Heart left ventricle (tissue), 16 donors: ENCODE data around the gene NRP1. TPM values are rescaled to one million over a fixed set of nuclear protein-coding genes. Genes with fewer than 3 reads are reported as not detected.
A peak's percentile ranks its signal among the peaks of the same experiment; 100 is the strongest.

Experiments
- ATAC-seq, 4 donors: fragments of 200-7000 bp; cut with Tn5 transposase; one replicate each; pipeline ENCODE4 v1.9.1; 2020 to 2022; ENCODE audit warnings: moderate library complexity in 4 of 4, mild to moderate bottlenecking in 3 of 4, moderate number of reproducible peaks in 1 of 4
- DNase-seq, 5 donors: peaks; one replicate each; pipeline ENCODE4 v3.0.0-alpha.2; 2020
- H3K27ac ChIP-seq, 12 donors: fragments of 200-600 bp; sonication (generic) in 4 of 12; one replicate each; pipeline versions ENCODE4 v1.5.0 to v1.8.0; 2016 to 2022; ENCODE audit warnings: mild to moderate bottlenecking in 2 of 12
- H3K27me3 ChIP-seq, 9 donors: fragments of 200-600 bp; sonication (generic) in 2 of 9; one replicate each; pipeline versions ENCODE4 v1.5.1 to v1.8.0; 2016 to 2022; ENCODE audit warnings: mild to moderate bottlenecking in 3 of 9
- H3K36me3 ChIP-seq, 9 donors: fragments of 200-600 bp; sonication (generic) in 2 of 9; one replicate each; pipeline versions ENCODE4 v1.5.0 to v1.8.0; 2018 to 2022; ENCODE audit warnings: mild to moderate bottlenecking in 2 of 9
- H3K4me1 ChIP-seq, 12 donors: fragments of 200-600 bp; sonication (generic) in 4 of 12; one replicate each; pipeline versions ENCODE4 v1.5.0 to v1.8.0; 2016 to 2022; ENCODE audit warnings: mild to moderate bottlenecking in 3 of 12
- H3K4me3 ChIP-seq, 12 donors: fragments of 200-600 bp; sonication (generic) in 4 of 12; one replicate each; pipeline versions ENCODE4 v1.5.0 to v1.8.0; 2017 to 2022; ENCODE audit warnings: mild to moderate bottlenecking in 9 of 12, moderate library complexity in 4 of 12
- H3K9me3 ChIP-seq, 12 donors: fragments of 200-600 bp; sonication (generic) in 4 of 12; one replicate each; pipeline versions ENCODE4 v1.5.0 to v1.8.0; 2016 to 2022; ENCODE audit warnings: mild to moderate bottlenecking in 1 of 12
- CTCF ChIP-seq, 12 donors: fragments of 200-600 bp; sonication (generic) in 4 of 12; IDR thresholded peaks; one replicate each; pipeline versions ENCODE4 v1.5.0 to v1.8.0; 2018 to 2022; ENCODE audit warnings: antibody characterized with exemption in 12 of 12, mild to moderate bottlenecking in 5 of 12
- POLR2A ChIP-seq, 2 donors: fragments of 450-650 bp; IDR thresholded peaks; one replicate each; pipeline ENCODE4 v1.6.1; 2017; ENCODE audit warnings: antibody characterized with exemption in 2 of 2, mild to moderate bottlenecking in 2 of 2, moderate library complexity in 2 of 2
- WGBS, 4 donors: extraction: QIAGEN DNeasy Blood & Tissue Kit in 2 of 4; methylation state at CpG; one replicate each; pipeline versions ENCODE4 v1.1.5 to v1.1.7; 2013 to 2018; 5-methylcytosine and 5-hydroxymethylcytosine counted together
- intact Hi-C, 10 donors: fragments of 100-400 bp; cut with DNase I; formaldehyde crosslinking; loops; one replicate each; pipeline versions ENCODE4 v1.11.1 to v1.14.2; 2022
- polyA plus RNA-seq, 2 donors: library from polyadenylated mRNA; stranded (reverse); fragments of 200-250 nt; gene quantifications; one replicate each; pipeline ENCODE4 v1.2.3, GENCODE V29; 2013
- total RNA-seq, 9 donors: library from RNA; depleted of rRNA in 2 of 9; stranded (reverse); fragments of >200 nt in 2 of 9; fragmentation: NEBNext Ultra II Directional in 3 of 9; extraction: Animal tissue kit (Norgen Biotek cat#: 25700) in 3 of 9; gene quantifications; one replicate each; pipeline versions ENCODE4 v1.1.0 to v1.2.4, GENCODE V29; 2016 to 2023
- donor health status: ischemic (EF 13 %, LVEDD 7.1; RV severe dilation, severe dysfunction).
- donor health status: healthy with polysubstance abuse.
- donor health status: DM: no; HTN: yes; CAD: no.
- donor health status: DM: no; HTN: no; CAD: no.
- donor health status: ischemic (EF 25% LVEDD 6.9; RV normal size, moderate dysfunction).
- donor health status: ischemic (EF 25% LVEDD 5.7; RV mildly dilated, moderate dysfunction).
- donor health status: healthy.
- donor health status: DM: yes; HTN: yes; CAD: no.
- donor health status: ischemic (EF 35%, LVEDD 5.7; RV mildly dilated, moderate dysfunction).
- donor health status: nonischemic (EF 11% LVEDD 7.7; RV severe dilation, severe dysfunction).
- donor health status: DM: yes; HTN: yes; CAD: no.
- donor health status: PGD.
- donor health status: ischemic (EF 29% LVEDD 5.4; RV normal size, mild dysfunction).
- donor health status: nonischemic (EF 23%, LVEDD 6.1; RV moderate dilation, normal function).

Gene NRP1
- total and polyA plus RNA-seq, 11 donors, result 47.1 to 279 (median 152) TPM

- DNase-seq (no peak), ATAC-seq (no peak)
- H3K27me3 ChIP-seq, result no peaks in the 10 kb centered on the region
- 94 to 97% (median 95%) methylated on average over 3 of the region's 3 CpGs for WGBS, 4 donors
- H3K36me3 ChIP-seq, result no peaks in the 10 kb centered on the region
- no peak for TF ChIP-seq POLR2A (IDR thresholded peaks at IDR 0.05)
- no peak for TF ChIP-seq CTCF (IDR thresholded peaks at IDR 0.05)
- peaks cover 0 to 55% (median 17%) of the 10 kb centered on the region in 12 donors for H3K4me1 ChIP-seq
- H3K4me3 ChIP-seq, result no peak overlapping the region
- intact Hi-C loops, result loop anchor here in 4 of 10 donors (5.0 to 10.0 kb wide), 4 partner anchors 39 to 144 kb away; no protein-coding TSS in a partner anchor
- peak overlapping the region; percentile 12 to 88 (median 62) for H3K27ac ChIP-seq
- no peaks in the 10 kb centered on the region for H3K9me3 ChIP-seq
Observed at GRCh38 chr10:33151344-33151864, 183.1 kb downstream of the NRP1 start.

- 93 to 100% (median 97%) methylated on average over 1 of the region's 1 CpG for WGBS, 4 donors
- peaks cover 0 to 55% (median 16%) of the 10 kb centered on the region in 12 donors for H3K4me1 ChIP-seq
Observed at GRCh38 chr10:33150889-33151288, 183.6 kb downstream of the NRP1 start.

GRCh38 chr10:33150146-33150545, 184.3 kb downstream of the NRP1 start:
- Histone ChIP-seq H3K9me3 (no peaks in the 10 kb centered on the region), H3K27ac (peak overlapping the region in 10 of 12 donors; percentile 56 to 88 (median 68)), H3K4me1 (peaks cover 0 to 50% (median 13%) of the 10 kb centered on the region in 12 donors), H3K4me3 (no peak overlapping the region), H3K27me3 (no peaks in the 10 kb centered on the region), H3K36me3 (no peaks in the 10 kb centered on the region)
- TF ChIP-seq POLR2A (IDR thresholded peaks at IDR 0.05) (no peak), CTCF (IDR thresholded peaks at IDR 0.05) (no peak)
- intact Hi-C loops, result loop anchor here in 4 of 10 donors (5.0 to 10.0 kb wide), 4 partner anchors 38 to 143 kb away; no protein-coding TSS in a partner anchor
- 44 to 48% (median 44%) methylated on average over 2 of the region's 2 CpGs for WGBS, 4 donors
- ATAC-seq (peak in 2 of 4 donors; percentile 8 to 41), DNase-seq (no peak)

More at GRCh38 chr10:33150889-33151288, 183.6 kb downstream of the NRP1 start:
- H3K27ac ChIP-seq, result peak overlapping the region in 11 of 12 donors; percentile 24 to 88 (median 63)
- H3K36me3 ChIP-seq, result no peaks in the 10 kb centered on the region
- no peaks in the 10 kb centered on the region for H3K27me3 ChIP-seq
- H3K9me3 ChIP-seq, result no peaks in the 10 kb centered on the region
- ATAC-seq (no peak), DNase-seq (no peak)
- H3K4me3 ChIP-seq, result no peak overlapping the region
- TF ChIP-seq POLR2A (IDR thresholded peaks at IDR 0.05), result no peak
- no peak for TF ChIP-seq CTCF (IDR thresholded peaks at IDR 0.05)
- intact Hi-C loops, result loop anchor here in 4 of 10 donors (5.0 to 10.0 kb wide), 4 partner anchors 39 to 144 kb away; no protein-coding TSS in a partner anchor

- Histone ChIP-seq H3K4me3 (no peak overlapping the region), H3K4me1 (peaks cover 0 to 35% (median 6%) of the 10 kb centered on the region in 12 donors), H3K27me3 (no peaks in the 10 kb centered on the region), H3K27ac (no peak overlapping the region), H3K9me3 (no peaks in the 10 kb centered on the region), H3K36me3 (no peaks in the 10 kb centered on the region)
- no peak for ATAC-seq
- TF ChIP-seq POLR2A (IDR thresholded peaks at IDR 0.05) (no peak), CTCF (IDR thresholded peaks at IDR 0.05) (no peak)
- WGBS, 4 donors, result 89 to 96% (median 94%) methylated on average over 3 of the region's 3 CpGs
- intact Hi-C loops, result no loop called here
- DNase-seq, result no peak
Observed at GRCh38 chr10:33147013-33147310, 187.5 kb downstream of the NRP1 start.
